HG02938 (cell line): Measurements from ENCODE around the gene ZNF76.
"Not testable (repeated sequence)": the region's sequence is repeated elsewhere in the genome, so short reads cannot be mapped to it uniquely, and the experiment has no call there.

Experiments used
- ATAC-seq: cut with Tn5 transposase; IDR thresholded peaks from one replicate; pipeline ENCODE4 v1.9.1; 2021; ENCODE audit warnings: mild to moderate bottlenecking, moderate library complexity; ENCODE audit not compliant: unreplicated experiment

The ZNF76 gene

GRCh38 chr6:35321091-35321490, 61.6 kb downstream of the ZNF76 start:
- ATAC-seq: no peak

- no peak for ATAC-seq
These were observed 68.0 kb downstream of the ZNF76 start for GRCh38 chr6:35327349-35328027.

- no peak for ATAC-seq
These were observed 68.7 kb downstream of the ZNF76 start for GRCh38 chr6:35328108-35328723.

DNA sequence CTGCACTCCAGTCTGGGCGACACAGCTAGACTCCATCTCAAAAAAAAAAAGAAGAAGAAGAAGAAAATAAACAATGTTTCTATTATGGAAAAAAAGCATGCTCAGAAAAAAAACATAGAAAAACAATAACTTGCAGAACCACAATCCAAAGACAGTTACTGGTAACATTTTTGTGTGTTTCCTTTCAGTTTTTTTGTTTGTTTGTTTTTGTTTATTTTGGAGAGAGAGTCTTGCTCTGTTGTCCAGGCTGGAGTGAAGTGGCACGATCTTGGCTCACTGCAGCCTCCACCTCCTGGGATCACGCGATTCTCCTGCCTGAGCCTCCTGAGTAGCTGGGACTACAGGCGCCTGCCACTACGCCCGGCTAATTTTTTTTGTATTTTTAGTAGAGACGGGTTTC, 69.4 kb downstream of the ZNF76 start:
- ATAC-seq: not testable (repeated sequence)

DNA sequence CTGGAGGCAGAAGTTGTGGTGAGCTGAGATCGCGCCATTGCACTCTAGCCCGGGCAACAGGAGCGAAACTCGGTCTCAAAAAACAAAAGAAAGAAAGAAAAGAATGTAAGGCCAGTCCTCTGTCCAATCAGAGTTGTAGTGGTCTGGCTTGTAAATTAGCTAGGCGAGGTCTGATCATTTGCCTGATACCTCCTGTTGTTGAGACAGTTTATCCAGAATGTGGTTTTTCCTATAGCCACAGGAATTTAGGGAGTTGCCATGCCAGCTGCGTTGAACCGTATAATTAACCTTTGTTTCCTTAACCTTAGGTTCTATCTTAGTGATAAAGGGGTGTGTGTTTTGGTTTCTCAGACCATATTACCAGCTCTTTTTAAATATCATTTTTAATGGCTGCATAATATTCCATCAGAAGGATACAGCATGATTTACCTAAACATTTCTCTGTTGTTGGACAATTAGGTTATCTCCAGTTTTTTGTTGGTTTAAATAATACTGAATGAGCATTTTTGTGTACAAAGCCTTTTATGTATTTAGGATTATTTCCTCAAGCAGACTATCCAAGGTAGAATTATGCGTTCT, 71.1 kb downstream of the ZNF76 start:
- ATAC-seq: no peak

- not testable (repeated sequence) for ATAC-seq
These were observed 72.7 kb downstream of the ZNF76 start for GRCh38 chr6:35332074-35332887.

GRCh38 chr6:35341557-35341956, 82.0 kb downstream of the ZNF76 start:
- no peak for ATAC-seq

GRCh38 chr6:35342258-35343091, 82.9 kb downstream of the ZNF76 start, which contains the start of gene PPARD:
Gene PPARD, plus strand, starts transcription at chr6:35342558. Its CDS starts 68,530 bp downstream, at chr6:35411088.
- ATAC-seq: peak; percentile 94

DNA sequence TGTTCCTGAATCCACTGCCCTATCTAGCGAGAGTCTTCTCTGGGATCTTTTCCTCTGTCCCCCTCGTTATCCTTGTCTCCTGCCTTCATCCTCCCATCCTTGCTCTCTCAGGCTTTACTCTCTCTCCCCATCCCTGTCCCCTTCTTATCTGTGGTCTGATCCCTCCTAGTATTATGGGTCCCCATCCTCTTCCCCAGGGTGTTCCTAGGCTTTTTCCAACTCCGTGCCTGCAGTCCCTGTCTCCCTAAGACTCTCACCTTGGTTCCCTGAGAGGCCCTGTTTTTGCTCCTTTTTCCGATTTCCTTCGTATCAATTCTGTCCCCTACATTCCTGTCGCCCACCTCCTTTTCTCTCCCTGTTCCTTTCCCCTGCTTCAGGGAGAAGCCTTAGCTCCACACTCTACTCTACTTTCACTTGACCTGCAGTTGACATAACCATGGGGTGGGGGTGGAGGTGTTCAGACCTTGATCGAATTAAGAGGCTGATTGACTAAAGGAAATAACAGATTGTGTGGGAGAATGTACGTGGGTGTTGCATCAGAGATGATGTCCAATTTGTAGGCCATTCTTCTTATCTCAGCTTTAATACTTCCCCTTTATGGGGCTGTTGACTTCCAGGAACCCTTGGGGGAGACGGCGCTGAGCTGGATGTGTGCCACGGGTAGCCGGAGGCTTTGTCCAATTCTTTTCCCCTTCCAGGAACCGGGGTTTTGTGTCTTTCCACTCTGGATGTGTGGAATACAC, 83.7 kb downstream of the ZNF76 start:
- ATAC-seq: no peak

GRCh38 chr6:35343835-35344550, 84.5 kb downstream of the ZNF76 start:
- no peak for ATAC-seq
